ENCODE results near the gene ZNF217.
A peak's percentile ranks its signal among the peaks of the same experiment; 100 is the strongest.
"Not testable (repeated sequence)": the region's sequence is repeated elsewhere in the genome, so short reads cannot be mapped to it uniquely, and the experiment has no call there.

ZNF217 gene

GRCh38 chr20:53593466-53594007, at the start of gene ZNF217:
ZNF217 (minus strand) TSS chr20:53593839; CDS start chr20:53582826, 11,013 bp downstream.
- peak; percentile 31 to 47 for DNase-seq

GRCh38 chr20:53643031-53643832, 49.6 kb upstream of the ZNF217 start:
- no peak for DNase-seq

- DNase-seq, result no peak
These were observed 48.8 kb upstream of the ZNF217 start for GRCh38 chr20:53642196-53643030.

GRCh38 chr20:53639647-53640440, 46.2 kb upstream of the ZNF217 start:
- DNase-seq, result no peak

GRCh38 chr20:53639128-53639527, 45.5 kb upstream of the ZNF217 start:
- DNase-seq, result no peak

- DNase-seq, result not testable (repeated sequence)
These were observed 43.7 kb upstream of the ZNF217 start for GRCh38 chr20:53637310-53637709.

- DNase-seq, result no peak
These were observed 43.0 kb upstream of the ZNF217 start for GRCh38 chr20:53636540-53637097.

GRCh38 chr20:53635221-53635620, 41.6 kb upstream of the ZNF217 start:
- DNase-seq, result no peak

- no peak for DNase-seq
These were observed 38.4 kb upstream of the ZNF217 start for GRCh38 chr20:53631909-53632662.

- DNase-seq, result no peak
These were observed 35.8 kb upstream of the ZNF217 start for GRCh38 chr20:53629436-53629835.

- DNase-seq, result not testable (repeated sequence)
These were observed 35.1 kb upstream of the ZNF217 start for GRCh38 chr20:53628758-53629157.

GRCh38 chr20:53628076-53628475, 34.4 kb upstream of the ZNF217 start:
- DNase-seq, result no peak

- not testable (repeated sequence) for DNase-seq
These were observed 33.4 kb upstream of the ZNF217 start for GRCh38 chr20:53627001-53627400.

- DNase-seq, result no peak
These were observed 32.9 kb upstream of the ZNF217 start for GRCh38 chr20:53626584-53626983.

- DNase-seq, result no peak
These were observed 31.9 kb upstream of the ZNF217 start for GRCh38 chr20:53625311-53626129.

- not testable (repeated sequence) for DNase-seq
These were observed 31.2 kb upstream of the ZNF217 start for GRCh38 chr20:53624927-53625250.

- peak; percentile 30 to 36 for DNase-seq
These were observed 30.0 kb upstream of the ZNF217 start for GRCh38 chr20:53623454-53624211.

GRCh38 chr20:53623134-53623453, 29.5 kb upstream of the ZNF217 start:
- no peak for DNase-seq

GRCh38 chr20:53622247-53623133, 28.9 kb upstream of the ZNF217 start:
- no peak for DNase-seq
